ENCODE data around the gene DYNLT1. TPM values are rescaled to one million over a fixed set of nuclear protein-coding genes. Genes with fewer than 3 reads are reported as not detected.

Gene DYNLT1
- total and polyA plus RNA-seq, 2 of the 4 experiments (the other 2 are of a cell fraction) = 235 to 349 TPM

- Histone ChIP-seq H3K9ac (ENCODE audit: low read depth, low read length) (no peak overlapping the region), H2BK20ac (ENCODE audit: low read depth, low read length) (no peak overlapping the region), H3K27ac (ENCODE audit: insufficient read depth, low read length) (no peak overlapping the region), H4K20me1 (ENCODE audit: insufficient read depth, low read length) (no peaks in the 10 kb centered on the region), H3K4me2 (ENCODE audit: low read depth, low read length) (no peak overlapping the region), H3K4me3 (ENCODE audit: insufficient read depth, low read depth, low read length) (no peak overlapping the region), H3K9me3 (ENCODE audit: control insufficient read depth, insufficient read depth, low read length) (no peaks in the 10 kb centered on the region), H3K9me1 (ENCODE audit: insufficient read depth, low read length) (no peaks in the 10 kb centered on the region), H3K79me1 (ENCODE audit: low read depth in 1 of 2, low read length in 2 of 2) (no peaks in the 10 kb centered on the region), H3K36me3 (ENCODE audit: control insufficient read depth, insufficient read depth, low read length) (no peaks in the 10 kb centered on the region), H2BK15ac (ENCODE audit: low read depth, low read length) (no peak overlapping the region), H3K23ac (ENCODE audit: low read depth, low read length) (no peak overlapping the region), H3K14ac (replicated peaks; ENCODE audit: low read depth, low read length) (no peak overlapping the region), H3K56ac (ENCODE audit: extremely low read depth, insufficient read depth, low read length) (no peak overlapping the region), H3K18ac (ENCODE audit: low read depth, low read length) (no peak overlapping the region), H2BK120ac (ENCODE audit: low read depth, low read length) (no peak overlapping the region), H2AK5ac (ENCODE audit: low read depth, low read length) (no peak overlapping the region), H3K4ac (ENCODE audit: low read depth, low read length) (no peak overlapping the region), H3K4me1 (ENCODE audit: control insufficient read depth, insufficient read depth, low read length) (peaks cover 2% of the 10 kb centered on the region; the same call in 1 of the 2 replicates), H4K5ac (ENCODE audit: low read depth, low read length) (no peak overlapping the region), H2AFZ (replicated peaks; ENCODE audit: low read length, poor library complexity) (no peak overlapping the region), H2BK5ac (ENCODE audit: low read depth, low read length, poor library complexity, severe bottlenecking) (no peak overlapping the region), H2AK9ac (replicated peaks; ENCODE audit: low read depth, low read length, poor library complexity) (no peak overlapping the region), H4K91ac (ENCODE audit: insufficient read depth, low read depth, low read length) (no peak overlapping the region), H4K8ac (ENCODE audit: low read depth in 2 of 2, low read length in 2 of 2) (no peak overlapping the region), H3K27me3 (ENCODE audit: control insufficient read depth, insufficient read depth, low read length) (no peaks in the 10 kb centered on the region)
- dilution Hi-C loops (cut with HindIII; ENCODE audit: low sequenced_read_pairs, unreplicated experiment) = no loop called here
- TF ChIP-seq RCOR1 (IDR thresholded peaks at IDR 0.05; ENCODE audit: insufficient replicate concordance, low read length) = no peak
- in situ Hi-C loops (cut with MboI; ENCODE audit: low sequenced_read_pairs) = no loop called here
- ChIA-PET POLR2A (ENCODE audit: unreplicated experiment) (no interaction called here), CTCF (no interaction called here)
- BruUV-seq (replicated peaks) = no TSS peak
- intact Hi-C loops (cut with micrococcal nuclease) = no loop called here
- ATAC-seq (ENCODE audit: low read depth) (no peak), DNase-seq (no peak)
- 90% methylated on average over 2 of the region's 4 CpGs; no CpG with 5 or more reads in 1 of the 2 experiments for WGBS, 2 experiments (ENCODE audit: extremely low coverage in 2 of 2, insufficient read length in 1 of 2)
Measured at GRCh38 chr6:158687506-158687905, 43.0 kb upstream of the DYNLT1 start.

All from IMR-90 (cell line).